HG03095 (cell line): ENCODE results near the gene FAM118A.
"Not testable (repeated sequence)": the region's sequence is repeated elsewhere in the genome, so short reads cannot be mapped to it uniquely, and the experiment has no call there.

Experiments
- ATAC-seq: cut with Tn5 transposase; IDR thresholded peaks from one replicate; pipeline ENCODE4 v1.9.1; 2021; ENCODE audit warnings: moderate library complexity; ENCODE audit not compliant: unreplicated experiment

FAM118A gene

GRCh38 chr22:45329530-45329936 is 19.8 kb downstream of the FAM118A start:
- ATAC-seq = no peak

GRCh38 chr22:45330548-45330947 is 20.8 kb downstream of the FAM118A start:
- no peak for ATAC-seq

GRCh38 chr22:45331486-45331885 is 21.8 kb downstream of the FAM118A start:
- ATAC-seq = no peak

GRCh38 chr22:45332001-45332400 is 22.3 kb downstream of the FAM118A start:
- ATAC-seq = no peak

GRCh38 chr22:45334068-45334467 is 24.3 kb downstream of the FAM118A start:
- no peak for ATAC-seq

GRCh38 chr22:45334528-45334927 is 24.8 kb downstream of the FAM118A start:
- ATAC-seq = no peak

GRCh38 chr22:45335021-45335818 is 25.5 kb downstream of the FAM118A start:
- no peak for ATAC-seq

GRCh38 chr22:45335854-45336522 is 26.3 kb downstream of the FAM118A start:
- ATAC-seq = no peak

GRCh38 chr22:45336971-45337431 is 27.3 kb downstream of the FAM118A start:
- ATAC-seq = no peak

- no peak for ATAC-seq
Measured at GRCh38 chr22:45337536-45337935, 27.8 kb downstream of the FAM118A start.

GRCh38 chr22:45338795-45339194 is 29.1 kb downstream of the FAM118A start:
- no peak for ATAC-seq

- no peak for ATAC-seq
Measured at GRCh38 chr22:45340323-45340722, 30.6 kb downstream of the FAM118A start.

GRCh38 chr22:45341498-45341897 is 31.8 kb downstream of the FAM118A start:
- ATAC-seq = no peak

- ATAC-seq = no peak
Measured at GRCh38 chr22:45343143-45343542, 33.4 kb downstream of the FAM118A start.

GRCh38 chr22:45344334-45344733 is 34.6 kb downstream of the FAM118A start:
- no peak for ATAC-seq

GRCh38 chr22:45349916-45350315 is 40.2 kb downstream of the FAM118A start:
- ATAC-seq = no peak

GRCh38 chr22:45351956-45352355 is 42.2 kb downstream of the FAM118A start:
- ATAC-seq = no peak

- ATAC-seq = not testable (repeated sequence)
Measured at GRCh38 chr22:45352757-45353156, 43.0 kb downstream of the FAM118A start.

- ATAC-seq = no peak
Measured at GRCh38 chr22:45353786-45354185, 44.1 kb downstream of the FAM118A start.

GRCh38 chr22:45357490-45357889 is 47.8 kb downstream of the FAM118A start:
- ATAC-seq = no peak

GRCh38 chr22:45358127-45358526 is 48.4 kb downstream of the FAM118A start:
- ATAC-seq = no peak

GRCh38 chr22:45359627-45360026 is 49.9 kb downstream of the FAM118A start:
- ATAC-seq = no peak
